Left kidney (tissue), 2 donors: ENCODE measurements around the gene TEX13D. TPM values are rescaled to one million over a fixed set of nuclear protein-coding genes. Genes with fewer than 3 reads are reported as not detected.

Experiments
- DNase-seq: peaks from one replicate; pipeline ENCODE4 v3.0.0-alpha.2; 2013
- polyA plus RNA-seq: library from polyadenylated mRNA; unstranded; fragments of 120-200 nt; gene quantifications from one replicate; pipeline ENCODE4 v1.2.1, GENCODE V29; 2013; ENCODE audit not compliant: insufficient read length

Gene TEX13D
- polyA plus RNA-seq, 1 donor, result not detected

DNA sequence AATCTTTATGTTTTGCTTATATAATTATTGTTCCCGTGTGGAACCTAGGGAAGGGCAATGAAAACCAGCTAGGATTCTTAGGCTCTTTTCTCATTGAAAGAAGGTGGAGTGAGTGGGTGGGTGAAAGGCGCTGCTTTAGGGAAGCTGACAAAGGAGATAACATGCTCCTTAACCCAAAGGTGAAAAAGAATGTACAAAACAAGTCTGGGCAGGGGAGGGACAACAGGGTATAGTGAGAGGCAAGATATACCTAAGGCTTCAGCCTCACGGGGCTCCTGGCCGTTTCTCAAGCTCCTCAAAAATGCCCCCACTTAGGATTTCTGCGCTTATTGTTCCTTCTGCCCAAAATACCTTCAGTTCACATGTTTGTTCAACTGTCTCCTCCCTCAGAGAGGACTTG, 15.7 kb downstream of the TEX13D start:
- DNase-seq, result no peak

DNA sequence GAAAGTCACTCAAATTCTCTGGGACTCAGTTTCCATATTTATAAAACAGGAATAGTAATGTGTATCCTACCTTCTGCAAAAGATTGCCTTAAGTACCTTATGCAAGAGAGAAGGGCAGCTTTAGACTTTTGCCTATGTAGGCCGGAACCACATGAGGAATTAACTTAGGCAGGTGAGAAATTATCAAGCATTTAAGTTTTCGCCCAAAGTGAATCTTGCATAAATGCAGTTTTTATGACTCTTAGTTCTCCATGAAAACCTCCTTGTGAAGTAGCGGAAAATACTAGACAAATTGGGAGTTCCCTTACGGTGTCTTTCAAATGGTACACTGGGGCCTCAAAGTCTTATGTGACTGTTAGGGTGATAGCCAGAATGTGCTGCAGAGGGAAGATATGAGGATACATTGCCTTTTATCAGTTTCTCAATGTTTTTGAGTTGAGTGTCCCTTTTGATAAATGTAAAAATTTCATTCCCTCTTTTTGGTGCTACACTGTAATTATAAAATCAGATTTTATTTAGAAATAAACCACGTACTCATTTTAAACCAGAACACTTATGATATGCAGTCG, 16.5 kb downstream of the TEX13D start:
- no peak for DNase-seq

DNA sequence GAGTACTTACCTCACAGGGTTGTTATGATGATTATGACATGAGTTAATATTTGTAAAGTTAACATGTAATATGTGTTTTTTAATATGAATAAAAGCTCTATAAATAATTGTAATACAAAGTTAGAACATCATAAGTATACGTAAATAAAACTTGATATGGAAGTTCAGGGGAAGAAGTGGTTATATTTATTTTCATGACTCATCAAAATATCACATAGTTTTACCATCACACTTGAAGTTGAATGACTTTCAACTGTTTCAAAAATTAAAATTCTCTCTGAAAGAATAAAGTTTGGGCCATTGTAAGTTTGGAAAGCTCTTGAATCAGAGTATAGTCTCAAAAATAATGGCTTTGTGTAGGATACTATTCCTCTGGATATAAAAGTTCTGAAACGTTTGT, 22.2 kb downstream of the TEX13D start:
- no peak for DNase-seq

DNA sequence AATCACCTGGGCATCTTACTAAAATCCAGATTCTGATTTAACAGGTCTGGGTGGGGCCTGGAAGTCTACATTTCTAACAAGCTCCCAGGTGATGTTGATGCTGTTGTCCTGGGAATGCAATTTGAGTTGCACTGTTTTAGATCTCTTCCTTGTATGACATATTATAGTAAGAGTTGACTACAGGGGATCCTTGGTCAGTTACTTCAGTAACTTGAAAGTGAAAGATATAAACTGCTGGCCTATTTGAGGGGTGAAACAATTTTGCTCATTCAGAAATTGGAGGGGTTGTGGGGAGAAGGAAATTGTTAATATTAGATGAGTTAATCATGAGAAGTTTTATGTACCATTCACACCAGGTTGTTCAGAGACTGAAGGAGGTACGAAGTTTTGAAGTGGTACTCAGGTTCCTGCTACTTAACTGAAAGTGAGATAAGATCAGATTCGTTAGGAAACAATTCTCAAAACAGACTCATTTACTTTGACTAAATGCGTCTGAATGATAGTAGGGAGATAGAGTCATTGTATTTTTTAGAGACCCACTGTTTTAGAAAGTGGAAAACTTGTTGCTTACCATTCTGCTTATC, 26.4 kb downstream of the TEX13D start:
- DNase-seq, result no peak

DNA sequence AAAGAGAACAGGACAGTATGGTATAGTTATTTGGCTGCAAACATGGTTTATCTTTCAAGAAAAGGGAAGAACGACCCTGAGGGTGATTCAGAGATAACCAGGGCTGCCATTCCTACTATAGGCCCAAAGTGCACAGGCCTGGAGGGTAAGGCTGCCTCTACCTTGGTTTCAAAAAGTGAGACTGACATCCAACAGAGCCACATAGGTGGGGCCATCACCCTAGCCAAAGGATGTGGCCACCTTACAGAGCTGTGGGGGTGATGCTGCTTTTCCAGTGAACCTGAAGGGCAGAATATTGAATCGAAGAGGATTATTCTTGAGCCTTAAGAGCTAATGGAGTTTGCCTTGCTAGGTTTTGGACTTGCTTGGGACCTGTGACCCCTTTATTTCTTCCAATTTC, 29.6 kb downstream of the TEX13D start:
- no peak for DNase-seq

DNA sequence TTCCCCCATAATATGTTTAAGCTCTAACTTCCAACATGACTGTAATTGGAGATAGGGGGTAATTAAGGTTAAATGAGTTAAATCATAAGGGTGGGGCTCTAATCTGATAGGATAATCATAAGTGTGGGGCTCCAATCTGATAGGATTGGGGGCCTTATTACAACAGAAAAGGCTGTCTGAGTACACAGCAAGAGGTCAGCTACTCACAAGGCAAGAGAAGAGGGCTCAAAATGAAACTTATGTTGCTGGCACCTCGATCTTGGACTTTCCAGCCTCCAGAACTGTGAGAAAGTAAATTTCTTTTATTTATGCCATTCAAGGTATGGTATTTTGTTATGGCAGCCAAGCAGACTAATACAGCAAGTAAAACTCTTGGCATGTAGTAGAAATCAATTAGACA, 30.3 kb downstream of the TEX13D start:
- no peak for DNase-seq

DNA sequence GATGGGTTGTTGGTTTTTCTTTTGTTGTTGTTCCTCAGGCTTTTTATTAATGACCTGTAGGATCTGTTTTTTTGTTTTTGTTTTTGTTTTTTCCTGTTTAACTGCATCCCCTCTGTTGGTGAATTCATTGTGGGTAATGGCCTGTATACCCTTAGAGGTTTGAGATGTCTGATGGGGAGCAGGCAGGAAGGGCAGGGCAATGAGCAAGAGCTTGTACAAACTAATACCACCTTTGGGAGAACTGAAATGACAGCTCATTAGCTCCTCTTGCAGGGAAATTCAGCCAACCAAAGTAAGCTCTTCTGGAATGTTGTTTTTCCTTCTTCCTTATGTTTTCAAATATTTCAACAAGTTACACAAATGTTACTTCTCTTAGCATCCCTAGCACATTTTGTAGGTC, 37.3 kb downstream of the TEX13D start:
- no peak for DNase-seq

DNA sequence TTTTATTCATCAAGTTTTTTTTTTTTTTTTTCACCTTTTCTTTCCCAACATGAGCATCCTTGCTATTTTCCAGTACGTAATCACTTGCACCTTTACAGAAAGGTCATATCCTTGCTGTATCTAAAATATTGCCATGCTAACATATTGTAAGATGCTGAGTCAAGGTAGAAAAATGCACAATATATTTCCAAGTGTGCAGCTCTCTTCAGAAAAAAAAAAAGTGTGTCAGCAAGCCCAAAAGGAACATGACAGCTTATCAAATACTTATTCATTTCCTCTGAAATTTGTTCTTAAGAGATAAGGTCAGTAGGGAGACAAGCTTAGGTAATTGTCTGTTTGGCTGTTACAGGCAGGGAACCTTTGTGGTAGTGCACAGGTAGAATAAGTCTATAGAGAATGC, 40.9 kb downstream of the TEX13D start:
- DNase-seq, result no peak

DNA sequence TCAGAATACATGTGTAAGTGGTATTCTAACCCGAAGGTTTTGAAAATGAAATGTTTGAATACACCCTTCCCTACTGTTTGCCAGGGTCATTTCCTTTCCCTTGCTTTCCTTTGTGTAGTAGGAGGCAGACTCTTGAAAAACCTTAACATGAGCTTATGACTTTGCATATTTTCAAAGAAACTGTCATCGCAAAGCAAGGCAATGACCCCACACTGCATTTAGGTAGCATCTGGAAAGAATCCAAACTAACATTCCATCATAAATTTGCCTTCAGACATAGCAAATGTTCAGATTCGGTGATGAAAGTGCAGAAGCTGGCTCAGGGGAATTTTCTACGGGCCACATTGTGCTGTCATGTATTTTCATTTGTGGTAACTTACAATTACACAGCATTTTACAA, 46.2 kb downstream of the TEX13D start:
- no peak for DNase-seq

DNA sequence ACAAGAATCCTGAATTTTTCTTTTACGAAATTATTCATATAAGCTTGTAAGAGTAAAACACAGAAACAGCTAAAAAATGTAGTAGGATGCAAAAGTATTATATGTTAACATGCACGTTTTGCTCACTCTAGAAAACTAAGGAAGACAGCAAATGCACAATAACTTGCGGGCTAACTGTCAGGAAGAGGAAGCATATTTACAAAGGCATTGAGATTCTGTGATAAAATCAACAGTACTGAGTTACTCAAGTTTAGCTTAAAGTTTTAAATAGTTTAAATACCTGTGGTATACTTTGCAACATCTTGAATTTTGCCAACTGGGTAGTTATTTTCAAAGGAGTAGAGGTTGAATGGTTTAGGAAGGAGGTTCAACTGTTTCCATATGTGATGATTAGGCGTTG, 50.9 kb downstream of the TEX13D start:
- DNase-seq, result no peak

DNA sequence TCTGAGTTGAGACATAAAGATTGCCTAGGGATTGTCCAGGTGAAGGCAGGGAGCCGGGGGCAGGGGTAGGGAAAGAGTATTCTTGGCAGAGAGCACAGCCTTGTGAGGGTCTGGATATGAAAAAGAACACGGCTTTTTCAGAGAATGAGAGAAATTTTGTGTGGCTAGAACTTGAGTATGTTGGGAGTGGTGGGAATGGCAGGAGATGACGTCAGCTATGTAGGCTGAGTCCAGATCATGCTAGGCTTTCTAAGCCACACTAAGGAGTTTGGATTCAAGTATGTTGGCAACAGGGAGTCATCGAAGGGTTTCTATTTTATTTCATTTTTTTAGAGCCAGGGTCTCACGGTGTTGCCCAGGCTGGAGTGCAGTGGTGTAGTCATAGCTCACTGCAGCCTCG, 53.9 kb downstream of the TEX13D start:
- no peak for DNase-seq

Other genes with a start within 250 kb of the TEX13D start
- 0.22 TPM for gene SH2D1A, start 13.9 kb downstream of the TEX13D start, polyA plus RNA-seq